Keratinocyte (primary cell): ENCODE results near the gene TUBB4A. TPM values are rescaled to one million over a fixed set of nuclear protein-coding genes. Genes with fewer than 3 reads are reported as not detected.

Experiments
- DNase-seq: peaks from one replicate; pipeline ENCODE4 v3.0.0-alpha.2; 2011; ENCODE audit warnings: low read depth, missing footprints, low spot score
- FAIRE-seq: peaks from 2 replicates; lab custom pipeline; 2011; peaks lifted over from hg19 to GRCh38; lab: Jason Lieb, UNC
- H2AFZ ChIP-seq: 2 replicates; pipeline ENCODE4 v1.6.0; 2012; ENCODE audit warnings: low read length, control low read depth, inconsistent platforms; ENCODE audit not compliant: control insufficient read depth
- H3K27ac ChIP-seq: 2 replicates; pipeline ENCODE4 v1.5.1; 2011; ENCODE audit warnings: low read length; ENCODE audit not compliant: control insufficient read depth, insufficient read depth
- H3K27me3 ChIP-seq: 3 replicates; pipeline ENCODE4 v1.6.0; 2011; ENCODE audit warnings: low read length; ENCODE audit not compliant: control insufficient read depth, insufficient read depth; ENCODE audit errors: extremely low read depth
- H3K36me3 ChIP-seq, 2 experiments: 2 replicates in 1 of 2; 3 replicates in 1 of 2; pipeline ENCODE4 v1.5.1; 2011; ENCODE audit warnings: low read length in 2 of 2, mild to moderate bottlenecking in 1 of 2; ENCODE audit not compliant: control insufficient read depth in 2 of 2, insufficient read depth in 2 of 2; ENCODE audit errors: extremely low read depth in 1 of 2
- H3K4me1 ChIP-seq: 3 replicates; pipeline ENCODE4 v1.5.1; 2011; ENCODE audit warnings: low read length; ENCODE audit not compliant: control insufficient read depth, insufficient read depth; ENCODE audit errors: extremely low read depth
- H3K4me2 ChIP-seq: 3 replicates; pipeline ENCODE4 v1.6.0; 2011; ENCODE audit warnings: low read depth, low read length; ENCODE audit not compliant: control insufficient read depth, insufficient read depth; ENCODE audit errors: extremely low read depth
- H3K4me3 ChIP-seq, 3 experiments: fragments of 200-600 bp in 1 of 3; sonication (generic) in 1 of 3; 2 replicates in 2 of 3; 3 replicates in 1 of 3; pipeline ENCODE4 v1.5.1; 2011 to 2016; ENCODE audit warnings: low read length in 3 of 3, mild to moderate bottlenecking in 3 of 3, control low read depth in 2 of 3, inconsistent platforms in 1 of 3, low read depth in 1 of 3, mixed read lengths in 1 of 3, mixed run types in 1 of 3, moderate library complexity in 1 of 3; ENCODE audit not compliant: control insufficient read depth in 2 of 3, insufficient read depth in 2 of 3; ENCODE audit errors: extremely low read depth in 1 of 3
- H3K79me2 ChIP-seq: 2 replicates; pipeline ENCODE4 v1.6.0; 2012; ENCODE audit warnings: low read length; ENCODE audit not compliant: control insufficient read depth, insufficient read depth
- H3K9ac ChIP-seq: 3 replicates; pipeline ENCODE4 v1.6.0; 2011; ENCODE audit warnings: low read length; ENCODE audit not compliant: control insufficient read depth, insufficient read depth; ENCODE audit errors: extremely low read depth
- H3K9me1 ChIP-seq: 3 replicates; pipeline ENCODE4 v1.6.0; 2011; ENCODE audit warnings: low read length; ENCODE audit not compliant: control insufficient read depth, insufficient read depth; ENCODE audit errors: extremely low read depth
- H3K9me3 ChIP-seq: 2 replicates; pipeline ENCODE4 v1.5.1; 2012; ENCODE audit warnings: low read depth, low read length; ENCODE audit not compliant: control insufficient read depth
- H4K20me1 ChIP-seq: 3 replicates; pipeline ENCODE4 v1.6.0; 2011; ENCODE audit warnings: low read length; ENCODE audit not compliant: control insufficient read depth, insufficient read depth; ENCODE audit errors: extremely low read depth
- EZH2 ChIP-seq: IDR thresholded peaks from one replicate; pipeline ENCODE4 v1.6.1; 2012; ENCODE audit warnings: inconsistent platforms, mild to moderate bottlenecking, low read length, moderate library complexity
- dilution Hi-C: fragments of 300-500 bp; cut with MboI; formaldehyde crosslinking; loops from one replicate; pipeline ENCODE4 v1.7.0; 2020; ENCODE audit warnings: low sequenced_read_pairs; ENCODE audit not compliant: extremely low pct_ligation_motif_present
- polyA plus RNA-seq, 5 experiments: library from polyadenylated mRNA; depleted of rRNA in 3 of 5; stranded (reverse) in 3 of 5; stranded (forward) in 1 of 5; unstranded in 1 of 5; fragments of >200 nt; gene quantifications; 1 replicate in 1 of 5; 2 replicates in 3 of 5; 3 replicates in 1 of 5; pipeline versions ENCODE4 v1.2.1 to v1.2.3, GENCODE V29; 2011 to 2012; ENCODE audit warnings: missing spikeins in 2 of 5, low read depth in 1 of 5, low replicate concordance in 1 of 5
- TF ChIP-seq, protein P1 (sequence below), 3 experiments: IDR thresholded peaks in 1 of 3; conservative IDR thresholded peaks in 1 of 3; optimal IDR thresholded peaks in 1 of 3; 2 replicates in 2 of 3; 3 replicates in 1 of 3; pipeline versions ENCODE3 to v1.5.1; 2011; ENCODE audit warnings: low read length in 3 of 3, mild to moderate bottlenecking in 3 of 3, moderate library complexity in 2 of 3, control low read depth in 1 of 3, inconsistent platforms in 1 of 3; ENCODE audit not compliant: insufficient read depth in 2 of 3; ENCODE audit errors: extremely low read depth in 1 of 3

The TUBB4A gene
- polyA plus RNA-seq, 1 donor (not counting 4 experiments of a cell fraction or from before 2014, with no cell fraction given) = not detected

DNA sequence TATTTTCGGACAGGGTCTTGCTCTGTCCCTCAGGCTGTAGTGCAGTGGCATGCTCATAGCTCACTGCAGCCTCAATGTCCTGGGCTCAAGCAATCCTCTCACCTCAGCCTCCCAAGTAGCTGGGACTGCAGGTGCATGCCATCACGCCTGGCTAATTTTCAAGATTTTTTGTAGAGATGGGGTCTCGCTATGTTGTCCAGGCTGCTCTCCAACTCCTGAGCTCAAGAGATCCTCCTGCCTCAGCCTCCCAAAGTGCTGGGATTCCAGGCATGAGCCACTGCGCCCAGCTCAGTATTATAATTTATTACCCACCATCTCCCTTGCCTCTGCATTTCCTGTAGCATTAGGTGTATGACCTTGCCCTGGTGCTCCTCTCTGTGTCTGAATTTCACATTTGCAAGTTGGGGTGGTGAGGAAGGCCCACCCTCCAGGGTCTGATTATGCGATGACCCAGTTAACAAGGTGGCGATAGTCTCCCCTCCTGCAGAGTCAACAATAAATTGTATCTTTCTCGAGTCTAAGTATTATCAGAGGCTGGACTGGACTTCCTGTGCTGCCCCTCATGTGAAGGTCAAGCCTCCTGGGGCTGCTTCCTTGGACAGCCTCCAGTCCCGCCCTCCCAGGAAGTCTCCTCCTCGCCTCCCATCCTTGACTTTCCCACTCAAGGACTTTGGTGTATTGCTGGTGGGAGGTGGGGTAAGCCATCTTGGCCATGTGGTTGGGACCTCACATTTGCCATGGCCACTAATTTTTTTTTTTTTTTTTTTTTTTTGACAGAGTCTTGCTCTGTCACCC lies 1.5 kb upstream of the TUBB4A start:
- Histone ChIP-seq H2AFZ (no peak overlapping the region), H3K9me3 (no peaks in the 10 kb centered on the region), H3K4me1 (no peaks in the 10 kb centered on the region), H3K79me2 (no peaks in the 10 kb centered on the region), H3K9me1 (no peaks in the 10 kb centered on the region), H3K27ac (no peak overlapping the region), H3K4me3 (no peak overlapping the region), H3K36me3 (no peaks in the 10 kb centered on the region), H3K27me3 (peaks cover 42% of the 10 kb centered on the region), H4K20me1 (no peaks in the 10 kb centered on the region), H3K9ac (no peak overlapping the region), H3K4me2 (no peak overlapping the region)
- no peak for FAIRE-seq
- dilution Hi-C loops = no loop called here
- no peak for TF ChIP-seq EZH2
- TF ChIP-seq, protein P1, sequence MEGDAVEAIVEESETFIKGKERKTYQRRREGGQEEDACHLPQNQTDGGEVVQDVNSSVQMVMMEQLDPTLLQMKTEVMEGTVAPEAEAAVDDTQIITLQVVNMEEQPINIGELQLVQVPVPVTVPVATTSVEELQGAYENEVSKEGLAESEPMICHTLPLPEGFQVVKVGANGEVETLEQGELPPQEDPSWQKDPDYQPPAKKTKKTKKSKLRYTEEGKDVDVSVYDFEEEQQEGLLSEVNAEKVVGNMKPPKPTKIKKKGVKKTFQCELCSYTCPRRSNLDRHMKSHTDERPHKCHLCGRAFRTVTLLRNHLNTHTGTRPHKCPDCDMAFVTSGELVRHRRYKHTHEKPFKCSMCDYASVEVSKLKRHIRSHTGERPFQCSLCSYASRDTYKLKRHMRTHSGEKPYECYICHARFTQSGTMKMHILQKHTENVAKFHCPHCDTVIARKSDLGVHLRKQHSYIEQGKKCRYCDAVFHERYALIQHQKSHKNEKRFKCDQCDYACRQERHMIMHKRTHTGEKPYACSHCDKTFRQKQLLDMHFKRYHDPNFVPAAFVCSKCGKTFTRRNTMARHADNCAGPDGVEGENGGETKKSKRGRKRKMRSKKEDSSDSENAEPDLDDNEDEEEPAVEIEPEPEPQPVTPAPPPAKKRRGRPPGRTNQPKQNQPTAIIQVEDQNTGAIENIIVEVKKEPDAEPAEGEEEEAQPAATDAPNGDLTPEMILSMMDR (optimal IDR thresholded peaks at IDR 0.05 in 1 of 3, IDR thresholded peaks at IDR 0.05 in 1 of 3, conservative IDR thresholded peaks at IDR 0.05 in 1 of 3; ENCODE audit: extremely low read depth in 1 of 3, insufficient read depth in 2 of 3, low read length in 3 of 3) = no peak
- DNase-seq = no peak

- Histone ChIP-seq H3K27me3 (peaks cover 46% of the 10 kb centered on the region), H3K4me1 (no peaks in the 10 kb centered on the region)
Observed at GRCh38 chr19:6500837-6501739, 1.0 kb downstream of the TUBB4A start.

More at GRCh38 chr19:6500837-6501739, 1.0 kb downstream of the TUBB4A start:
- FAIRE-seq (no peak), DNase-seq (no peak)
- Histone ChIP-seq H3K9ac (no peak overlapping the region), H3K4me2 (no peak overlapping the region), H3K4me3 (no peak overlapping the region), H3K27ac (no peak overlapping the region), H4K20me1 (no peaks in the 10 kb centered on the region), H3K9me1 (no peaks in the 10 kb centered on the region), H3K79me2 (no peaks in the 10 kb centered on the region), H3K9me3 (no peaks in the 10 kb centered on the region), H3K36me3 (no peaks in the 10 kb centered on the region), H2AFZ (no peak overlapping the region)
- TF ChIP-seq, protein P1 (optimal IDR thresholded peaks at IDR 0.05 in 1 of 3, IDR thresholded peaks at IDR 0.05 in 1 of 3, conservative IDR thresholded peaks at IDR 0.05 in 1 of 3; ENCODE audit: extremely low read depth in 1 of 3, insufficient read depth in 2 of 3, low read length in 3 of 3) = no peak
- TF ChIP-seq EZH2 = no peak
- dilution Hi-C loops = no loop called here
